ENCODE measurements around the gene ID4.

ID4 gene

DNA sequence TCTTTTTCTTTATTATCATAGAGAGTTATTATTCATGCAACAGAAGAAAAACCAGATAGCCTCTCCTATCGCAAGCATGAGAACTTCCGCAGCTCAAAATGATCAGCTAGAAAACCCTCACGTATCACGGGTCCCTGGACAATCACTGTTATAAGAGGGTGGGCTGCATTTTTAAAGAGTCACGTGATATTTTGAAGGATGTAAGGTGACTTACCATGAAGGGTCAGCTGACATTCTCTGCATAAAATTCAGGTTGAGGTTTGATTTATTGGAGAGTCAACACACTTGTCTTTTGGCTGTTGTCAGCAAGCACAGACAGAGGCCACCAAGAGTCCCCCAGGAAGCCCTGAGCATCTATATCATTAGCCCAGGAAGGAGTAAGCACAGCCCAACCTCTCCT, 39.5 kb downstream of the ID4 start:
- no peak overlapping the region for H3K27ac ChIP-seq (ENCODE audit: low read length)
- no peak overlapping the region for H3K9ac ChIP-seq (ENCODE audit: low read length)
- H3K9me3 ChIP-seq (ENCODE audit: insufficient read depth, low read length): no peaks in the 10 kb centered on the region
- H3K4me1 ChIP-seq (ENCODE audit: low read length): no peaks in the 10 kb centered on the region
- no peaks in the 10 kb centered on the region for H4K20me1 ChIP-seq (ENCODE audit: insufficient read depth, low read length)
- H2AFZ ChIP-seq (ENCODE audit: low read depth, low read length): no peak overlapping the region
- no peak overlapping the region for H3K4me3 ChIP-seq (ENCODE audit: low read length)
- H3K27me3 ChIP-seq (ENCODE audit: low read depth, low read length): no peaks in the 10 kb centered on the region
- TF ChIP-seq CTCF (IDR thresholded peaks at IDR 0.05; ENCODE audit: low read depth, low read length): no peak
- no peak for TF ChIP-seq EZH2phosphoT487 (IDR thresholded peaks at IDR 0.05; ENCODE audit: low read depth)
- H3K79me2 ChIP-seq (ENCODE audit: low read length): no peaks in the 10 kb centered on the region
- no peaks in the 10 kb centered on the region for H3K36me3 ChIP-seq (replicated peaks; ENCODE audit: low read depth, low read length)
- H3K4me2 ChIP-seq (ENCODE audit: low read length): no peak overlapping the region

DNA sequence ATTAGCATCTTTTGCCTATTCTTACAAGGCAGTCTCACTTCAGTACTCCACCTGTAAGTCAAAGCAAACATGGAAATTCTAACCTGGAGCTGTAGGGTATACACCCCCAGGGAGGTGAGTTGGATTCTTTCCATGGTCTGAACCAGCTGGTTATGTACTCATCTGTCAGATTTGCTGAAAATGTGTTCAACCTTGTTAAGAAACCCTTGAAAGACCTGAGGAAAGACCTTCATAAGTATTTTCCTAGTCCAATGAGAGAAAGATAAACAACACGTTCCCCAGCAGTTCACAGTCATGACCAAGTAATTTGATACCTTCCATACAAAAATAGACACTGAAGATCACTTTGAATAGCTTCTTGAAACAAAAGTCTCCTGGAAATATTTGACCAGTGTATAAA, 42.5 kb downstream of the ID4 start:
- Histone ChIP-seq H3K27ac (ENCODE audit: low read length) (no peak overlapping the region), H3K4me2 (ENCODE audit: low read length) (no peak overlapping the region), H3K4me3 (ENCODE audit: low read length) (no peak overlapping the region), H3K27me3 (ENCODE audit: low read depth, low read length) (no peaks in the 10 kb centered on the region), H3K79me2 (ENCODE audit: low read length) (no peaks in the 10 kb centered on the region), H3K9ac (ENCODE audit: low read length) (no peak overlapping the region), H2AFZ (ENCODE audit: low read depth, low read length) (no peak overlapping the region), H3K9me3 (ENCODE audit: insufficient read depth, low read length) (no peaks in the 10 kb centered on the region), H3K36me3 (replicated peaks; ENCODE audit: low read depth, low read length) (no peaks in the 10 kb centered on the region), H3K4me1 (ENCODE audit: low read length) (no peaks in the 10 kb centered on the region), H4K20me1 (ENCODE audit: insufficient read depth, low read length) (no peaks in the 10 kb centered on the region)
- TF ChIP-seq EZH2phosphoT487 (IDR thresholded peaks at IDR 0.05; ENCODE audit: low read depth) (no peak), CTCF (IDR thresholded peaks at IDR 0.05; ENCODE audit: low read depth, low read length) (no peak)

DNA sequence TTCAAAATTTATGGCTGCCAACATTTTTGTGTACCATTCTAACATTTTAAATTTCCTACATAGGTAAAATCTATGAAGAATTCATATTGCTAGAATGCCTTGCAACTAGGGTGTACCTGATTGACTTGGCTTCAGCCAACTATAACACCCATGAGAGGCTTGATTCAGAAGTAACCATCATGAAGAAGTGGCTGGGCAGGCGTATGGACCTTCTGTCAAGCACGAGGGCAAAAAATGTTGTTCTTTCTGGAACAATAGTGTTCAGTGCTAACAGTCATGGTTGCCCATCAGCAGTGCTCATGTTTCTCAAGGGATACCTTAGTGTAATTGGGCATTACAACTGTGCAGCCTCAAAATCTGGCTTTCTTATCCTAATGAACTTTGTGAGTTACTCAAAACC, 42.9 kb downstream of the ID4 start:
- no peak overlapping the region for H3K9ac ChIP-seq (ENCODE audit: low read length)
- no peaks in the 10 kb centered on the region for H3K79me2 ChIP-seq (ENCODE audit: low read length)
- no peaks in the 10 kb centered on the region for H3K36me3 ChIP-seq (replicated peaks; ENCODE audit: low read depth, low read length)
- no peak overlapping the region for H3K4me2 ChIP-seq (ENCODE audit: low read length)
- H3K4me3 ChIP-seq (ENCODE audit: low read length): no peak overlapping the region
- no peaks in the 10 kb centered on the region for H3K9me3 ChIP-seq (ENCODE audit: insufficient read depth, low read length)
- no peak for TF ChIP-seq CTCF (IDR thresholded peaks at IDR 0.05; ENCODE audit: low read depth, low read length)
- no peak for TF ChIP-seq EZH2phosphoT487 (IDR thresholded peaks at IDR 0.05; ENCODE audit: low read depth)
- H4K20me1 ChIP-seq (ENCODE audit: insufficient read depth, low read length): no peaks in the 10 kb centered on the region
- H3K27ac ChIP-seq (ENCODE audit: low read length): no peak overlapping the region
- H2AFZ ChIP-seq (ENCODE audit: low read depth, low read length): no peak overlapping the region
- no peaks in the 10 kb centered on the region for H3K4me1 ChIP-seq (ENCODE audit: low read length)
- H3K27me3 ChIP-seq (ENCODE audit: low read depth, low read length): no peaks in the 10 kb centered on the region

DNA sequence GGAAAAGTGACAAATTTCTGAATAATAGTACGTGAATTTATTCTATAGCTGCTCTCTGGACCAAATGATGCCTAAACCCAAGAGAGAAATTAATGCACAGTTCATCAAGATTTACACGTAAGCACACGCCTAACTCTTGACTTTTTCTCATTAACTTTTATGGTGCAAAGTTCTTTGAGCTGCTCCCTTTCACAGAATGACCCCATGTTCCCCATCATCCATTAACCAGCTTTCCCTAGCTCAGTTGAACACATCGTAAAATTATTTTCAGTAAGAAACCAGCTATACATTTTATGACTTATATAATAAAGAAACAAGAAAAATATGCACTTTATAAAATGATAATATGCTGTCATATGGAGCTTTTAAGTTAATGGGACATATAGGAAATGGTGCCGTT, 54.3 kb downstream of the ID4 start:
- no peak overlapping the region for H3K4me3 ChIP-seq (ENCODE audit: low read length)
- H3K9me3 ChIP-seq (ENCODE audit: insufficient read depth, low read length): no peaks in the 10 kb centered on the region
- no peaks in the 10 kb centered on the region for H3K27me3 ChIP-seq (ENCODE audit: low read depth, low read length)
- no peaks in the 10 kb centered on the region for H3K79me2 ChIP-seq (ENCODE audit: low read length)
- H3K36me3 ChIP-seq (replicated peaks; ENCODE audit: low read depth, low read length): no peaks in the 10 kb centered on the region
- H3K4me2 ChIP-seq (ENCODE audit: low read length): no peak overlapping the region
- no peak overlapping the region for H2AFZ ChIP-seq (ENCODE audit: low read depth, low read length)
- H4K20me1 ChIP-seq (ENCODE audit: insufficient read depth, low read length): no peaks in the 10 kb centered on the region
- peaks cover 8% of the 10 kb centered on the region for H3K4me1 ChIP-seq (ENCODE audit: low read length)
- no peak overlapping the region for H3K9ac ChIP-seq (ENCODE audit: low read length)
- H3K27ac ChIP-seq (ENCODE audit: low read length): no peak overlapping the region
- TF ChIP-seq CTCF (IDR thresholded peaks at IDR 0.05; ENCODE audit: low read depth, low read length) (no peak), EZH2phosphoT487 (IDR thresholded peaks at IDR 0.05; ENCODE audit: low read depth) (no peak)

All from OCI-LY3 (cell line).